GM12891 (cell line): ENCODE data around the gene NFKB2.

ENCODE experiments used
- POLR2A ChIP-seq: IDR thresholded peaks from 2 replicates; pipeline ENCODE4 v1.6.1; 2011; ENCODE audit warnings: low read depth, low read length, control low read depth
- POLR2AphosphoS5 ChIP-seq: IDR thresholded peaks from 2 replicates; pipeline ENCODE4 v1.6.1; 2011; ENCODE audit warnings: low read depth, low read length, control low read depth
- POU2F2 ChIP-seq: IDR thresholded peaks from 2 replicates; pipeline ENCODE4 v1.6.1; 2011; ENCODE audit warnings: low read depth, mild to moderate bottlenecking, control low read depth, low read length, moderate library complexity
- SPI1 ChIP-seq: IDR thresholded peaks from 2 replicates; pipeline ENCODE4 v1.6.1; 2011; ENCODE audit warnings: low read depth, low read length, control low read depth
- TAF1 ChIP-seq: IDR thresholded peaks from 2 replicates; pipeline ENCODE4 v1.6.1; 2011; ENCODE audit warnings: low read depth, low read length, control low read depth

GRCh38 chr10:102367441-102367840 is 28.1 kb upstream of the NFKB2 start:
- TF ChIP-seq POLR2AphosphoS5 (no peak), POLR2A (no peak), TAF1 (no peak), POU2F2 (no peak), SPI1 (no peak)
